GM18873 (cell line): Measurements from ENCODE around the gene CARS1.

ENCODE experiments used
- ATAC-seq: cut with Tn5 transposase; IDR thresholded peaks from one replicate; pipeline ENCODE4 v1.9.1; 2021; ENCODE audit warnings: mild to moderate bottlenecking, moderate library complexity, moderate number of reproducible peaks; ENCODE audit not compliant: unreplicated experiment, low FRiP score

Gene CARS1

DNA sequence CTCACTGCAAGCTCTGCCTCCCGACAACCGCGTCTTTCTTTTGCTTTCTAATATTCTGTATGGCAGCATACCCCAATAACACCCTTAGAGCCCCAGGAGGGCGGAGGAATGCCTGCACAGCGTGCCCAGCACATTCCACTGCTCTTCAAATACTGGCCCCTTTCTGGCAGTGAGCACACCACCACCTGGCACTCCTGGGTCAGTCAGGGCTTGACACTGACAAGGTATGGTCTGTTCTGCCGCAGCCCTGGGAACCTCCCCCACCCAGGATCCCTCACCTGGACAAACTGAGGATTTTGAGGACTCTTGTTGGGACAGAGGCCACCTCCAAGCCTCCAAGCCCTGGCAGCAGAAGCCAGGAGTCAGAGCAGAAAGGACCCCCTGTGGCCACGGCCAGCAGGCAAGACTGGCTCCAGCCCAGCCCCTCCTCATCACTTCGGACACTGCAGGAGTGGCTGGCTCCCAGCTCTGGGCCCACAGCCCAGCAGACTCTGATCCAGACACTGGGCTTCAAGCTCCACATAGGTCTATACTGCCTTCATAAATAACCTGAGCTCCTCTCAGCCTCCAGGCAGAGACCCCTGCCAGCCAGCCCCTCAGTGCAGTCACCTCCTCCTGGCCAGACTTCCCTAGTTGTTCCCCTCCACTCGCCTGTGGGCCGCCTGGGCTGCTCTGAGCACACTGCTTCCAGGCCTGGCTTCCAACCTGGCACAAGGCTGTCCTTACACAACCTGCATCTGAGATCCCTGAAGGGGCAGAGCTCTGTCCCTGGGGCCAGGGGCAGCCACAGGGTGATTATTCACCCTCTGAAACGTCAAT lies 14.5 kb downstream of the CARS1 start:
- no peak for ATAC-seq

DNA sequence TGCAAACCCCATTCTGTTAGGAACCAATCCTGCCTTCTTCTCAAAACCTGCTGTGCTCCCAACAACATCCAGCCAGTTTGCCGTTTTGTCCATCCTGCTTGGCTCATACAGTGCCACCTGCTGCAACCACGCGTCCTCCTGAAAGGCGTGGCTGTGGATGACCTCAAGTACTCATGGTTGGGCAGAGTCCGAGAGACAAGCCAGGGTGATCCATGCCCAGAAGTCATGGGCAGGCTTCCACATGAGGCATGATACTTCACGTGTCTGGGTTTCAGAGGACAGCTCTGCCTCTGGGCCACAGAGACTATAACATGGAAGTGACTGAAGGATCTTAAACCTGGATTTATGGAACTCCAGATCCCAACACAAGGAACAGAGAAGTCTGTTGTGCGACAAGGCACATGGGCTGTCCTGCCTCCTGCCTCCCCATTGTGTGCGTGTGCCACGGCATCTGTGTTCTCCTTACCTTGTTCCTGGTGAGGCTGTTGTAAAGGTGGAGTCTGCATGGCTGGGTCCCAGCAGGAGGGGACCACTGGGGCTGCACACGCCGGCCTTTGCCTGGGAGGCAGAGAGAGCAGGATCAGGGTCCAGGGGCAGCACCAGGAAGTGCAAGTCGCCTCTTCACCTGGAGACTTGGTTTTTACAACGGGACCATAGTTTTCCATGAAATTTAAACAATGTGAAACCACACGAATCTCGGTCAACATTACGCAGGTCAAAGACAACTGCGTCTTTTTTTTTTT lies 15.4 kb downstream of the CARS1 start:
- ATAC-seq: no peak

GRCh38 chr11:3040881-3041280 lies 16.3 kb downstream of the CARS1 start:
- ATAC-seq: no peak

DNA sequence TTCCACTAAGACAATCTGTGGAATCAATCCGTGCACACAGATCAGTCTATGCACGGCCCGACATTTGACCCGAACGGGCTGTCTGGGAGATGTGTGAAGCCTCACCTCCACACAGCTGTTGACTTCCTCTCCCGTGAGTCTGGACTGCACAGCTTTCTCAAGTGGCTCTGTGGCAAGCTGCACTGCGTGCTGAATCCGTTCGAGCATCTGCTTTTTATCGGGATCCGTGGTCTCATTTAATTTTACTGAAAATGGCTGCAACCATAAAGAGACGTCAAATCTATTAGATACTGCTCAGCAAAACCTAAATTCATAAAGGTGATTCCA lies 19.3 kb downstream of the CARS1 start:
- no peak for ATAC-seq

DNA sequence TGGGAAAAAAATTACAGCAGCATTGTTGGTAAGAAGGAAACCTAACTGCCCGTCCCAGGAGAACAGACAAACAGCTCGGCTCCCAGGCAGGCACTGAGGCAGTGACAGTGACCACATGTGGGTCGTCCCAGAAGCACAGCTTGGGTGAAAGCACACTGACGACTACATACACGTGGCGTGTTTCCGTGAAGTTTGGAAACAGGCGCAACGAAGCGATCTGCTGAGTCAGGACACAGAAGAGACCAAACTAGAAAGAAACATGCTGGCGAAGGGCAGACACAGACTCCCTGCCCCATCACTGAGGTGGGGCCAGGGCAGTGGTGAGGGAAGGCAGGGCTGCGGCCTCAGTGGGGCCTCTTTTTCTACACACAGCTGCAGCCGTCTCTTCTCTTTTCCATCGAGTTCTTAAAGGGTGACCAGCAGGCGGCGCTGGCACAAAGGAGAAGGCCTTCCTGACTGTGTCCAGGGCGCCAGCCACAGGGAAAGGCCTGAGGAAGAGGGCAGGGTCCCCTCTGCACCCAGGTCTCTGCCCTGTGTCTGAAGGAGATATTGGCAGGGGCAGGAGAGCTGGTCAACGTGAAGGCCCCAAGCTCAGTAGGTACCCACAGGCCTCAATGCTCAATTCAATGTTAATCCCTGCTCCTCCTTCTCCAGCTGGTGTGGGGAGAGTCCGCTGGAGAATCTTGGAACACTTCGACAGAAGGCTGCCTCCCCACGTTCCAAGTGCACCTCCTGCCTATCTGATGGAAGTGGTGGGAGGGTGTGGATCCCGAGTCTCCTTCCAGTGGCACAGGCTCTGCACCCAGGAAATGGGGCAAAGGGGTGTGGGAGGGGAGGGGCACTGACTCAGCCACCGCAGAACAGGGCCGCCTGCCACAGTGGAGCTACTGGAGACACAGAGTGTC lies 19.9 kb downstream of the CARS1 start:
- no peak for ATAC-seq

GRCh38 chr11:3036419-3036818 lies 20.8 kb downstream of the CARS1 start:
- ATAC-seq: no peak

DNA sequence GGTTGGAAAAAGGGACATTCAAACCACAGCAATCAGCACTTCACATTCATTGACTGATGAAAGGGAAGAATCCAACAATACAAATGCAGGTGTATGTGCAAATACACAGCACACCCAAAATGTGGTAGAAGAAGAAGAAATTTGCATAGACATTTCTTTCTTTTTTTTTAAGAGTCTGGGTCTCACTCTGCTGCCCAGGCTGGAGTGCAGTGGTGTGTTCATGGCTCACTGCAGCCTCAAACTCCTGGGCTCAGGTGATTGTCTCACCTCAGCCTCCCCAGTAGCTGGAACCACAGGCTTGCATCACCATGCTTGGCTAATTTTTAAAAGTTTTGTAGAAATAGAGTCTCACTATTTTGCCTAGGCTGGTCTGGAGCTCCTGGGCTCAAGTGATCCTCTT lies 21.9 kb downstream of the CARS1 start:
- no peak for ATAC-seq

DNA sequence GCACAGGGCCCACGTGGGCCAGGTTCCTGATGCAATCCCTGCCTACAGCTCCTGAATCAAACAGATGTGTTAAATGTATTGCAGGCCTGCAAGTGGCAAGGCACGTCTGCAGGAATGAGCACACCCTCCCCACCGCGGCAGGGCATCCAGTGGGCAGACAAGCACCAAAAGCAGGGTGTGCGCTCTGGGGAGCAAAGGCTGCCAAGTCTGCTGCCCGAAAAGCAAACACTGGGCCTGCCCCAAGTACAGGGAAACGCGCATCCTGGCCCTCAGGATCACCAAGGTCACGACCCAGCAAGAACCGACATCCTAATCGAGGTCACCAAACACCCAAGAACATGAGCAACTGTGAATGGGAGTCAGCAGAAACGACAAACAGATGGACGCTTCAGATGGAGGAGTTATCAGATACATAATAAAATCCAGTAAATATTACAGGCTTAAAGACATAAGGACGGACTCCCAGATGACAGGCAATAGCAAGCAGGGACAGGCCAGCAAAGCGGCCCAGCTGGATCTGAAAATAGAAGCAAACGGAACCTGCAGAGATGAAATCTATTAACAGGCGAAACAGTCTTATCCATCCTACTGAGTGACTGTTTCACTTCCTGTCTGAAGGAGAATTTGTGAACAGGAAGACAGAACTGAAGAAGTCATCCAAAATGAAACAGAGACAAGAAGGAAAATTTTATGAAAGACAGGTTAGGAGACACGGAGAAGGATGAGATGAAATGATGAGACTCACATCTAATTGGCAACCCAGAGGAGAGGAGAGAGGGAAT lies 26.7 kb downstream of the CARS1 start:
- no peak for ATAC-seq

GRCh38 chr11:3028813-3029212 lies 28.4 kb downstream of the CARS1 start:
- no peak for ATAC-seq

DNA sequence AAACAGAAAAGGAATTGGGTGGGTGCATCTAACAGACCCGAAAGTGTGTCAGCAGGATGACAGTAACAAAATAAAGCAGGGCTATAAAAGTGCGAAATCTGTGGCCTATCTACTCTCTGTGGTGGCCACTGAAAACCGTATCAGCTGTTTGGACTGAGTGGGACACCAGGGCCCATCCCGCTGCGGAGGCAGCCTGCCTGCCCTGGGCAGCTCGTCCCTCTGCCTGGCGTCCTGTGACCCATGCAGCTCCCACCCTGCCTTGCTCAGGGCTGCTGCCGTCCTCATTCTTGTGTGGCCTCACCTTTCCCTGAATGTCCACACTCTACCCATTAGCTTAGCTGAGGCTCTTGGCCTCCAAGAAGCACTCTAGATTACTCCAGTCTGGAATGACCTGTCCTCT lies 30.4 kb downstream of the CARS1 start:
- no peak for ATAC-seq

GRCh38 chr11:3022982-3023381 lies 34.2 kb downstream of the CARS1 start:
- no peak for ATAC-seq

- ATAC-seq: no peak
These were observed 34.8 kb downstream of the CARS1 start for GRCh38 chr11:3022300-3022967.

DNA sequence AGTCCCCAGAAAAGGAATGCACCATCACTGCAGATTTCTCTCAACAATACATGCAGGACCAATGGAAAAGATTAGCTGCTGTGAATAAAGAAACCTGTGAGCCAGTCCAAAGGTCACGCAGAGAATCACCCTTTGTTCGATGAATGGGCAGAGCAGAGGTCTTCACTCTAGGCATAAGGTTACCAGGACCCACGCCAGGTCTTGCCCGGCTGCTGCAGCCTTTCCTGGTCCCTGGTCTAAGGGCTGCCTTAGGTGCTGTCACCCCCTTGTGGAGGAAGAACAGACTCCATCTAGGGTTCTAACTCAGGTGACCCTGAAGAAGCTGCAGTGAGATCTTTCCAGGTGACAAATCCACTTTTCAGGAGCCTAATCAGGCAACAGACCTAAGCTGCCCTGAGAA lies 36.1 kb downstream of the CARS1 start:
- ATAC-seq: no peak

GRCh38 chr11:3020011-3020410 lies 37.2 kb downstream of the CARS1 start:
- ATAC-seq: no peak

DNA sequence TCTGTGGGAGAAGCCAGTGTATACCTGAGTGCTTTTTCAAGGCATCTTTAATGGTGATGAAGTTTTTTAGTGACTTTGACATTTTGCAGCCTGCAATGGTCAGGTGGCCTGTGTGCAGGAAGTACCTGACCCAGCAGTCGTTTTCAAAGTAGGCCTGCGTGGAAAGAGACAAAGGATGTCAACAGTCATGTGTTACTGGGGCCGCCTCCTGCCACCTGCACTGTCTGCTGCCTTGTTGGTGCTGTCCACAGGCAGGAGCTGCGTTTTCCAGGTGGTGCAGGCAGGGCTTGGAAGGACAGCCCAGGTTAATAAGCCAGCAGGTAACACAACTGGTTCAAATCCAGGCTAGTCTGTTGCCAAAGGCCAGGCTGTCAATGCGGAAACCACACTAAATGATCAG lies 38.6 kb downstream of the CARS1 start:
- ATAC-seq: no peak

DNA sequence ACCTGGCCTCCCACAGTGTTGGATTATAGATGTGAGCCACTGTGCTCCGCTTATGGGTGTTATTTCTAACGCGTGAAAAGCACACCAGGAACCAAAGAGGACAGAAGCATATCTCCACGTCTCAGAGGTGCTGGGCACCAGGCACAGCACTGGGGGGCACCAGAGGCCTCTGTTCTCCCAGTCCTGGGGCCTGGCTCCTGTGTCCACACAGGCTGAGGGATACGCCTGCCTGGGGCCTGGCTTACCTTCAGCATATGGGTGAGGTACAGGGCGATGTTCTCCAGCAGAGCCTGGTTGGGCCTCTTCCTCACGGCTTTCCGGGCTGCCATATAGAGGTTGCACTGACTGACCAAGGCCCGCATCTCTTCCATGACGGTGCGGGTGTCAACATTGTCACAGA lies 40.4 kb downstream of the CARS1 start:
- no peak for ATAC-seq

- ATAC-seq: no peak
These were observed 41.4 kb downstream of the CARS1 start for GRCh38 chr11:3015796-3016195.

DNA sequence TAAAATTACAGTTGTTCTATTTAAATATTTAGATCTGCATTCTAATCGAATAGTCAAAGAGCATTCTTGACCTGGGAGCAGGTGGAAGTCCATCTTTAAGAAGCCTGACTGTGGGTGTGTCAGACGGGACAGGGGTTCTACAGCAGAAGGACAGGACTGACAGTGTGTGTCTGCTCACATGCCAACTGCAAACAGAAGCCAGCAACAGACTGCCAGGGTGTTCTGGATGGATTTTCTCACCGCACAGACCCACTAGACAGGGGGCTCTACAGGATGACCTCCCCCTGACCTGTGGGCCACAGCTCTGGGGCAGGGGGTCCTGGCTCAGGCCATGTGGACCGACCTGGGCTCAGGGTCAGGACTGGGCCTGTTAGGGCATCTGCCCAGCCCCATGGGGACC lies 42.3 kb downstream of the CARS1 start:
- no peak for ATAC-seq

- no peak for ATAC-seq
These were observed 42.9 kb downstream of the CARS1 start for GRCh38 chr11:3014057-3014938.
